Measurements from ENCODE around the gene DHRS4. TPM values are rescaled to one million over a fixed set of nuclear protein-coding genes. Genes with fewer than 3 reads are reported as not detected.
"Not testable (repeated sequence)": the region's sequence is repeated elsewhere in the genome, so short reads cannot be mapped to it uniquely, and the experiment has no call there.

DHRS4 gene
- total and polyA plus RNA-seq, 2 experiments from 2014 or later, result 25.4 to 35.4 TPM

DNA sequence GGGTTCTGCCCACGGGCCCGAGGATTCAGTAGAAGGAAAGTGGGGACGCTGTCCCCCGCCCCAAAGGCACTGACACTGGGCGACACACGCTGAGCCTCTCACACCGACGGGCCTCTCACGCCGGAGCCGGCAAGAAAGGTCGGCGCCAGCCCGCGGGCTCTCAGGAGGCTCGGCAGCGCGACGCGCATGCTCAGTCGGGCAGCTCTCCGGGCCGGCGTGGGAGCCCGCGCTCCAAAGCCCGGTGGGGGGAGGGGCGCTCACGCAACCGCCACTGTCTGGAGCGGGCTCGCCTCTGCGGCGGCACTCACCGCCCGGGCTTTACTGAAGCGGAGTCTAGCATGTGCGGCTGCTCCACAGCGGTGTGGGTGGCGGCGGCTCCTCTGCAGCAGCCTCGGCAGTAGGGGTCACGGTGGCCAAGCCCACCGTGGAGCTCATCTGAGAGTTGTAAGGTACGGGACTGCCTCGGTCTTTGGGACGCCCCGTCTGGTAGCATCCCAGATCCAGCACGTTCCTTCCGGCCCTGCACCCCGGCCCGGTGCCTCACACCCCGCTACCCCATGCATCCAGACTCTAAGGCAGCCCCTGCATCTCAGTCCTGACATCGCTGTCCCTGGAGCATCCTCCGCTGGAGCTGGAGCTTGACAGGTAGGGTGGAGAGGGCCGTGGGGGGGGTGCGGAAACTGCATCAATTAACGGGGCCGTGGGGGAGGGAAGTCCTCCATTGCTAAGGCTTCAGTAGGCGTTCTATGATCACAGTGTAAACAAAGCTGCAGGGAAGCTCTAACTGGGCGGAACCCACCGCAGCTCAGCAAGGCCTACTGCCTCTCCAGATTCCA lies 53.5 kb downstream of the DHRS4 start:
- H3K9me3 ChIP-seq (ENCODE audit: low read depth); H3F3A ChIP-seq (ENCODE audit: insufficient read depth); H3K4me1 ChIP-seq (ENCODE audit: insufficient read depth); H4K20me1 ChIP-seq (ENCODE audit: insufficient read depth); H3K36me3 ChIP-seq (ENCODE audit: low read depth); H3K27ac ChIP-seq; H3K9me2 ChIP-seq (ENCODE audit: insufficient read depth); H3K27me3 ChIP-seq (replicated peaks; ENCODE audit: insufficient read depth); H3K79me2 ChIP-seq (ENCODE audit: insufficient read depth); in situ Hi-C loops (cut with MboI): not testable (repeated sequence)
- WGBS, 2 experiments (ENCODE audit: low coverage in 1 of 2, low lambda C conversion rate in 2 of 2, missing lambda C conversion rate in 2 of 2), result 9 to 13% methylated on average over 10 to 17 of the region's 62 CpGs
- DNase-seq, result peak; percentile 57
- H2AFZ ChIP-seq, result peak overlapping the region; percentile 73
- H3K9ac ChIP-seq, result peak overlapping the region; percentile 62
- peak overlapping the region; percentile 70 for H3K4me2 ChIP-seq (ENCODE audit: unreplicated experiment)
- peak overlapping the region; percentile 61 for H3K4me3 ChIP-seq

DNA sequence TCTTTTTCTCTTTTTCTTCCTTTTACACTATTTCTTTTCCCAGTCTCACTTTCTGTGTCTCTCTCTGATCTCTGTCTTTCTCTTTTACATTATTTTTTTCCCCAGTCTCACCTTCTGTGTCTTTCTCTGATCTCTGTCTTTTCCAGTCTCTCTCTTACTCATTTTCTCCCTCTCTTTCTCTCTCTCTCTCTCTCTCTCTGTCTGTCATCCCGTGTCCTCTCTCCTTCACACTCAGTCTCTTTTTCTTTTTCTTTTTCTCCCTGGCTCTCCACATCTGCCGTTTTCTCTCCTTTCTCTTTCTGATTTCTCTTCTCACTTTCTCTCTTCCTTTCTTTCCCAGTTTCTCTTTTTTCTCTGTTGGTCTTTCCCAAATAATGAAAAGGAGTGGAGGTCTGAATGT lies 57.5 kb downstream of the DHRS4 start:
- no peaks in the 10 kb centered on the region for H3K4me1 ChIP-seq (ENCODE audit: insufficient read depth)
- DNase-seq, result no peak
- in situ Hi-C loops (cut with MboI), result no loop called here
- H2AFZ ChIP-seq, result no peak overlapping the region
- no peaks in the 10 kb centered on the region for H3K27me3 ChIP-seq (replicated peaks; ENCODE audit: insufficient read depth)
- H4K20me1 ChIP-seq (ENCODE audit: insufficient read depth), result no peaks in the 10 kb centered on the region
- H3K79me2 ChIP-seq (ENCODE audit: insufficient read depth), result no peaks in the 10 kb centered on the region
- WGBS, 2 experiments (ENCODE audit: low coverage in 1 of 2, low lambda C conversion rate in 2 of 2, missing lambda C conversion rate in 2 of 2), result 48 to 67% methylated on average over 2 of the region's 2 CpGs
- H3F3A ChIP-seq (ENCODE audit: insufficient read depth), result no peaks in the 10 kb centered on the region
- TF ChIP-seq EZH2 (IDR thresholded peaks at IDR 0.05; ENCODE audit: insufficient read depth, poor library complexity, severe bottlenecking), result no peak
- no peak for TF ChIP-seq EZH2phosphoT487 (IDR thresholded peaks at IDR 0.05; ENCODE audit: insufficient read depth, low read depth)
- H3K4me2 ChIP-seq (ENCODE audit: unreplicated experiment), result no peak overlapping the region
- H3K9me3 ChIP-seq (ENCODE audit: low read depth), result no peaks in the 10 kb centered on the region
- H3K4me3 ChIP-seq, result no peak overlapping the region
- no peak overlapping the region for H3K9ac ChIP-seq
- H3K36me3 ChIP-seq (ENCODE audit: low read depth), result no peaks in the 10 kb centered on the region
- no peak overlapping the region for H3K27ac ChIP-seq
- H3K9me2 ChIP-seq (ENCODE audit: insufficient read depth), result no peaks in the 10 kb centered on the region

DNA sequence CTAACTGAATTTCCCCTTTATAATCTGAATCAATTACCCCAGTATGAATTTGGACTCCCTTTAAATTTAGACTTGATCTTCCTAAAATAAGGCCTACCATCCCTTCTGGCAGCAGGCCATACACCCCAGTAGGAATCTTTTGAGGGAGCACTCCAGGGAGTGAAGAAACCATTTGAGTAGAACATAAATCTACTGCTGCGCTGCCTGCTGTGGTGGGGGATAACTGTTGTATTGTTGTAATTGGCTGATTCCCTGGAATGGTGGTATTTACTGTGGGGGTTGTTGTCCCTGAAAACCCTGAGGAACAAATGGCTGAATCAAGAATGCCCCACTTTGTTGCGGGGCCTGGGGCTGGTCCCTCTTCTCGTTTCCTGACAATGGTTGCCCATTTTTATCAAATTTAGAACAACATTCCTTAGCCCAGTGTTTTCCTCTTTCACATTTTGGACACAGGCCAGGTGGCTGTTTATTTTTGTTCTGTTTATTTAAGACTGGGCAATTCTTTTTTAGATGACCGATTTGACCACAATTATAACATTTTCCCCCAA lies 59.2 kb downstream of the DHRS4 start:
- H3F3A ChIP-seq (ENCODE audit: insufficient read depth); H3K9me2 ChIP-seq (ENCODE audit: insufficient read depth); H3K27me3 ChIP-seq (replicated peaks; ENCODE audit: insufficient read depth); H3K9me3 ChIP-seq (ENCODE audit: low read depth); H3K4me2 ChIP-seq (ENCODE audit: unreplicated experiment); H3K4me1 ChIP-seq (ENCODE audit: insufficient read depth); H3K79me2 ChIP-seq (ENCODE audit: insufficient read depth); H3K27ac ChIP-seq; H3K9ac ChIP-seq; DNase-seq; H2AFZ ChIP-seq; H3K4me3 ChIP-seq; in situ Hi-C loops (cut with MboI); H4K20me1 ChIP-seq (ENCODE audit: insufficient read depth); H3K36me3 ChIP-seq (ENCODE audit: low read depth): not testable (repeated sequence)
- 70 to 81% methylated on average over 4 of the region's 4 CpGs for WGBS, 2 experiments (ENCODE audit: low coverage in 1 of 2, low lambda C conversion rate in 2 of 2, missing lambda C conversion rate in 2 of 2)

DNA sequence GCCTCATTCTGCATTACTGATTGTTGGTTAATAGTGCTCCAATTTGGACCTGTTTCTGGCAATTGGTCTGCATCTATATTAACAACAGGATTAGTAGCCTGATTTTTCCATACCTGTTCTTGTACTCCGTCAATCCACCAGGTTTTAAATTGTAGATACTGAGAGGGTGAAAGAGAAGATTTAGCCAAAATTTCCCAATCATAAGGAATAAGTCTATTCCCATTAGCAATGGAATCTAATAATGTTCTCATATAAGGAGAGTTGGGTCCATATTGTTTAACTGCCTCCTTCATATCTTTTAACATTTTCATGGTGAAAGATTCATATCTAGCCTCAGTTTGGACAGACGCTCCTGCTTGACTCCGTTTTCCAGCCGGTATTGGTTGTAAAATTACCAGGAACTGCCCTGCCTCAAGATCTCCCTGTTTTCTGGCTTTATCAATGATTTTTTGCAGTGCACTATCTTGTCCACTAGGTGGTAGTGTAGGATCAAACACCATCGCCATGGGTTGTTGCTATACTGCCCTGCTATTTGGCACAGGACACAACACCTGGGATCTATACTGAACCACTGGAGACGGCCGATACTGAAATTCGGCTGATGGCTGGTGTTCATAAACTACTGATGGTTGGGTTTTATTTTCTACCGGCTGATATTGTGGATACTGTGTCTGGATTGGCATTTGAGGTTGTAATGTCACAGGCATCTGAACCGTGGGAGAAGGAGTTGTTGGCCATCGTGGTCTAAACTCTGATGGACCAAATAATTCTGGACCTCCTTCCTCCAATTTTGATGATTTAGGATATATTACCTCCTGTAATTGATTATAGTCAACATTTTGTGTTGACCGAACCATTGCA lies 60.3 kb downstream of the DHRS4 start:
- no peaks in the 10 kb centered on the region for H3K9me3 ChIP-seq (ENCODE audit: low read depth)
- H3K27me3 ChIP-seq (replicated peaks; ENCODE audit: insufficient read depth), result no peaks in the 10 kb centered on the region
- WGBS, 2 experiments (ENCODE audit: low coverage in 1 of 2, low lambda C conversion rate in 2 of 2, missing lambda C conversion rate in 2 of 2), result 13 to 16% methylated on average over 12 of the region's 12 CpGs
- no peak overlapping the region for H3K4me2 ChIP-seq (ENCODE audit: unreplicated experiment)
- H3F3A ChIP-seq (ENCODE audit: insufficient read depth), result no peaks in the 10 kb centered on the region
- H3K79me2 ChIP-seq (ENCODE audit: insufficient read depth), result no peaks in the 10 kb centered on the region
- TF ChIP-seq EZH2phosphoT487 (IDR thresholded peaks at IDR 0.05; ENCODE audit: insufficient read depth, low read depth), result no peak
- TF ChIP-seq EZH2 (IDR thresholded peaks at IDR 0.05; ENCODE audit: insufficient read depth, poor library complexity, severe bottlenecking), result no peak
- no peaks in the 10 kb centered on the region for H3K4me1 ChIP-seq (ENCODE audit: insufficient read depth)
- no peaks in the 10 kb centered on the region for H3K9me2 ChIP-seq (ENCODE audit: insufficient read depth)
- no peaks in the 10 kb centered on the region for H4K20me1 ChIP-seq (ENCODE audit: insufficient read depth)
- in situ Hi-C loops (cut with MboI), result no loop called here
- no peaks in the 10 kb centered on the region for H3K36me3 ChIP-seq (ENCODE audit: low read depth)
- H3K9ac ChIP-seq, result no peak overlapping the region
- H3K4me3 ChIP-seq, result no peak overlapping the region
- H3K27ac ChIP-seq, result no peak overlapping the region
- H2AFZ ChIP-seq, result no peak overlapping the region
- DNase-seq, result peak; percentile 74

DNA sequence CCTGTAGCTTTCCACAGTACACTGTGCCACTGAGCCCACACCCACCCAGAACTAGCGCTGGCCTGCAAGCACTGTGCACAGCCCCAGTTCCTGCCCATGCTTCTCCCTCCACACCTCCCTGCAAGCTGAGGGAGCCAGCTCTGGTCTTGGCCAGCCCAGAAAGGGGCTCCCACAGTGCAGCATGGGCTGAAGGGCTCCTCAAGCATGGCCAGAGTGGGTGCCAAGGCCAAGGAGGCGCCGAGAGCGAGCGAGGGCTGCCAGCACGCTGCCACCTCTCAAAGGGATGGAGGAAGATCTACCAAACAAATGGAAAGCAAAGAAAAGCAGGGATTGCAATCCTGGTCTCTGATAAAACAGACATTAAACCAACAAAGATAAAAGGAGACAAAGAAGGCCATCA lies 62.2 kb downstream of the DHRS4 start:
- 96% methylated on average over 6 of the region's 6 CpGs for WGBS, 2 experiments (ENCODE audit: low coverage in 1 of 2, low lambda C conversion rate in 2 of 2, missing lambda C conversion rate in 2 of 2)
- H4K20me1 ChIP-seq (ENCODE audit: insufficient read depth); DNase-seq; H3K36me3 ChIP-seq (ENCODE audit: low read depth); H3K9me3 ChIP-seq (ENCODE audit: low read depth); H2AFZ ChIP-seq; H3K9ac ChIP-seq; H3F3A ChIP-seq (ENCODE audit: insufficient read depth); H3K27ac ChIP-seq; H3K9me2 ChIP-seq (ENCODE audit: insufficient read depth); H3K4me2 ChIP-seq (ENCODE audit: unreplicated experiment); H3K4me3 ChIP-seq; in situ Hi-C loops (cut with MboI); H3K27me3 ChIP-seq (replicated peaks; ENCODE audit: insufficient read depth); H3K4me1 ChIP-seq (ENCODE audit: insufficient read depth); H3K79me2 ChIP-seq (ENCODE audit: insufficient read depth): not testable (repeated sequence)
